Testis (tissue), 2 donors: Measurements from ENCODE around the gene RPTOR.

ENCODE experiments used
- CTCF ChIP-seq, 3 experiments: fragments of 450-650 bp in 2 of 3; fragments of 200-600 bp in 1 of 3; sonication (generic) in 1 of 3; IDR thresholded peaks; one replicate each; pipeline ENCODE4 v1.5.1; 2016 to 2019; ENCODE audit warnings: antibody characterized with exemption in 3 of 3, mild to moderate bottlenecking in 2 of 3, moderate library complexity in 1 of 3
- POLR2A ChIP-seq: fragments of 450-650 bp; IDR thresholded peaks from one replicate; pipeline ENCODE4 v1.6.1; 2017; ENCODE audit warnings: antibody characterized with exemption, mild to moderate bottlenecking, moderate library complexity

- no peak for TF ChIP-seq CTCF (IDR thresholded peaks at IDR 0.05)
- TF ChIP-seq POLR2A: no peak
These were observed 292.0 kb downstream of the RPTOR start for GRCh38 chr17:80836658-80836965.
